AG20443 (cell line): ENCODE data around the gene SYNGR2.

Experiments
- DNase-seq: peaks from one replicate; pipeline ENCODE4 v3.0.0; 2012; ENCODE audit warnings: low spot score, mixed read lengths

Gene SYNGR2

GRCh38 chr17:78204387-78205123 lies 36.2 kb downstream of the SYNGR2 start:
- DNase-seq, result no peak

- DNase-seq, result no peak
Measured at GRCh38 chr17:78205124-78205775, 36.9 kb downstream of the SYNGR2 start.

- DNase-seq, result no peak
Measured at GRCh38 chr17:78206298-78206697, 37.9 kb downstream of the SYNGR2 start.

- DNase-seq, result no peak
Measured at GRCh38 chr17:78208486-78208885, 40.1 kb downstream of the SYNGR2 start.

GRCh38 chr17:78210111-78210510 lies 41.7 kb downstream of the SYNGR2 start:
- DNase-seq, result no peak

- no peak for DNase-seq
Measured at GRCh38 chr17:78211032-78211431, 42.7 kb downstream of the SYNGR2 start.

GRCh38 chr17:78214016-78214705 lies 45.8 kb downstream of the SYNGR2 start, which contains the start of gene BIRC5:
BIRC5 (plus strand) TSS chr17:78214253; CDS start chr17:78214317, 64 bp downstream.
- peak; percentile 100 for DNase-seq

GRCh38 chr17:78214706-78215061 lies 46.3 kb downstream of the SYNGR2 start:
- DNase-seq, result no peak

- DNase-seq, result no peak
Measured at GRCh38 chr17:78219396-78220150, 51.2 kb downstream of the SYNGR2 start.
